BE2C (cell line): ENCODE data around the gene NELL1.

ENCODE experiments used
- DNase-seq: peaks from one replicate; pipeline ENCODE4 v3.0.0-alpha.2; 2020
- H3K27me3 ChIP-seq: fragments of 250-450 bp; sonication (Bioruptor Pico); 2 replicates; pipeline ENCODE4 v1.5.1; 2020; ENCODE audit warnings: mild to moderate bottlenecking
- H3K36me3 ChIP-seq: fragments of 250-450 bp; sonication (Bioruptor Pico); 2 replicates; pipeline ENCODE4 v1.5.1; 2020; ENCODE audit warnings: mild to moderate bottlenecking
- H3K4me1 ChIP-seq: fragments of 250-450 bp; sonication (Bioruptor Pico); 2 replicates; pipeline ENCODE4 v1.5.1; 2020
- H3K4me3 ChIP-seq: 2 replicates; pipeline ENCODE4 v1.5.1; 2011; ENCODE audit warnings: low read depth, low read length
- H3K9me3 ChIP-seq: fragments of 250-450 bp; sonication (Bioruptor Pico); 2 replicates; pipeline ENCODE4 v1.5.1; 2020
- CTCF ChIP-seq: IDR thresholded peaks from 2 replicates; pipeline ENCODE4 v1.5.1; 2012; ENCODE audit warnings: mild to moderate bottlenecking, low read depth, low read length

Gene NELL1

GRCh38 chr11:21541187-21541751 lies 871.9 kb downstream of the NELL1 start:
- no peak overlapping the region for H3K4me3 ChIP-seq
- TF ChIP-seq CTCF, result no peak
- no peaks in the 10 kb centered on the region for H3K27me3 ChIP-seq
- no peak for DNase-seq
- H3K9me3 ChIP-seq, result no peaks in the 10 kb centered on the region
- no peaks in the 10 kb centered on the region for H3K36me3 ChIP-seq
- no peaks in the 10 kb centered on the region for H3K4me1 ChIP-seq

- no peak overlapping the region for H3K4me3 ChIP-seq
- TF ChIP-seq CTCF, result no peak
- no peaks in the 10 kb centered on the region for H3K36me3 ChIP-seq
- H3K9me3 ChIP-seq, result no peaks in the 10 kb centered on the region
- no peaks in the 10 kb centered on the region for H3K4me1 ChIP-seq
- no peak for DNase-seq
- no peaks in the 10 kb centered on the region for H3K27me3 ChIP-seq
Measured at GRCh38 chr11:21543901-21544300, 874.5 kb downstream of the NELL1 start.

- Histone ChIP-seq H3K36me3 (no peaks in the 10 kb centered on the region), H3K27me3 (no peaks in the 10 kb centered on the region), H3K4me1 (no peaks in the 10 kb centered on the region), H3K4me3 (no peak overlapping the region), H3K9me3 (no peaks in the 10 kb centered on the region)
- TF ChIP-seq CTCF, result no peak
- DNase-seq, result no peak
Measured at GRCh38 chr11:21545699-21546098, 876.3 kb downstream of the NELL1 start.

DNA sequence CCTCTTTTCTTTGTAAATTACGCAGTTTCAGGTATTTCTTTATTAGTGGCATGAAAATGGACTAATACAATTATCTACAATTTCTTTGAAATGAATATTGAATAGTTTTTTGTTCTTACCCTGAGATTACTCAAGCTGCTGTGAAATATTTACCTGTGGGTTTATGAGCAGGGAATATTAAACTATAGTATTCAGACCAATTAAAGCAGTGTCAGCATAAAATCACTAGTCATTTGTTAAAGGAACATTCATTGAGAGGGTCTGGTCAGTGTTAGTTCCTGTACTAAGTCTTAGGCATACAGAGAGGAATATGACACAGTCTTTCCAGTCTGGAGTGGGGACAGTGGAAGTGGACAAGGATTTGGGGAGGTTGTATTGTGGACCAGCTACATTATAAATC lies 877.3 kb downstream of the NELL1 start:
- no peaks in the 10 kb centered on the region for H3K36me3 ChIP-seq
- no peak for DNase-seq

DNA sequence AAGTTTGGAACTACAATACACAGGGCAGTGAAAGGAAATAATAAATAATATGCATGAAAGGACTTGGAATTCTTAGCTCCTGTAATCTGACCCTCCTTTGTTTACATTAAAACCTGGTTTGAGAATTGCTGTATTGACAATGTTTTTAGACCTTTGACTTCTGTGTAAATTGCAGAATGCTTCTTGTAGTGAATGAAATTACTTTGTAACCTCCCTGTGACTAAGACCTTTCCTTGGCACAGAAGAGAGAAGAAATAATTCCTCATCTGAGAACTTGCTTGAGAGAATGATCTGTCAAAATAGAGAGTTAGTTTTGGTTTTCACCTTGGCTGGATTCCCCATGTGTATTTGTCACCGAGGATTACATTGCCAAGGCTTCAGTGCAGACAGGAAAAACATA lies 883.5 kb downstream of the NELL1 start:
- Histone ChIP-seq H3K27me3 (no peaks in the 10 kb centered on the region), H3K36me3 (no peaks in the 10 kb centered on the region), H3K9me3 (no peaks in the 10 kb centered on the region), H3K4me3 (no peak overlapping the region), H3K4me1 (no peaks in the 10 kb centered on the region)
- no peak for DNase-seq
- TF ChIP-seq CTCF, result no peak

More for the DNA sequence above, 877.3 kb downstream of the NELL1 start:
- no peaks in the 10 kb centered on the region for H3K9me3 ChIP-seq
- no peaks in the 10 kb centered on the region for H3K27me3 ChIP-seq
- no peaks in the 10 kb centered on the region for H3K4me1 ChIP-seq
- no peak for TF ChIP-seq CTCF
- H3K4me3 ChIP-seq, result no peak overlapping the region

DNA sequence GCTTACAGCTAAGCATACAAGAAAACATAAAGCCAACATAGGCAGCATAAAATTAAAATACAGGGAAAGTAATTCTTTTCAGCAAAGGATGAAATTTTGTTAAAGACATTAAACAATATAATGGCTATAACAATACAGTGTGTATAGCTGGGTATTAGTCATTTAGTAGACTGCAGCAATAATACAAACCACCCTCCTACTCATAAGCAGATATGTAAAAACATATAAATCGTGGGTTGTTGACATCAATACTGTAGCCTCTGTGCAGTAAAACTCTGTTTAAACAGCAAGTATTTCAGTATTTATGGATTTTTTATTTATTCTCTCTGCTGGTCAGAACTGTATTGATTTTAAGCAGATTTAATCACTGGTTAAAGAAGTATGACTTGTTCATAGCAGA lies 884.4 kb downstream of the NELL1 start:
- H3K27me3 ChIP-seq, result no peaks in the 10 kb centered on the region
- H3K36me3 ChIP-seq, result no peaks in the 10 kb centered on the region
- TF ChIP-seq CTCF, result no peak
- H3K4me3 ChIP-seq, result no peak overlapping the region
- no peaks in the 10 kb centered on the region for H3K4me1 ChIP-seq
- no peaks in the 10 kb centered on the region for H3K9me3 ChIP-seq
- DNase-seq, result no peak
